H1 (cell line): ENCODE results near the gene FLRT2. TPM values are rescaled to one million over a fixed set of nuclear protein-coding genes. Genes with fewer than 3 reads are reported as not detected.

Experiments
- CTCF ChIA-PET: fragments of 300-600 bp; sonication (Branson Sonifier 250); formaldehyde crosslinking; loops from one replicate; lab custom pipeline; 2021; ENCODE audit not compliant: partially characterized antibody; lab: Charles Lee
- POLR2A ChIA-PET: fragments of 300-600 bp; sonication (Branson Sonifier 250); formaldehyde crosslinking; loops from one replicate; lab custom pipeline; 2021; ENCODE audit warnings: inconsistent platforms; ENCODE audit not compliant: partially characterized antibody; lab: Charles Lee
- DNase-seq, 2 experiments: peaks; one replicate each; pipeline versions ENCODE4 v3.0.0 to v3.0.0-alpha.2; 2010 to 2022; ENCODE audit warnings: low spot score in 2 of 2, low read depth in 1 of 2, mixed read lengths in 1 of 2
- FAIRE-seq: peaks from 2 replicates; lab custom pipeline; 2011; peaks lifted over from hg19 to GRCh38; lab: Jason Lieb, UNC
- H2AFZ ChIP-seq: 2 replicates; pipeline ENCODE4 v1.8.1; 2012; ENCODE audit warnings: low read length, inconsistent platforms
- H2AK5ac ChIP-seq: 2 replicates; pipeline ENCODE4 v1.6.1; 2013; ENCODE audit warnings: low read depth, low read length
- H2BK120ac ChIP-seq: replicated peaks from 2 replicates; pipeline ENCODE3; 2013; ENCODE audit warnings: low read depth, low read length, inconsistent platforms
- H2BK12ac ChIP-seq: 2 replicates; pipeline ENCODE4 v1.6.1; 2013; ENCODE audit warnings: low read depth, low read length
- H2BK15ac ChIP-seq: 2 replicates; pipeline ENCODE4 v1.6.1; 2013; ENCODE audit warnings: low read length
- H2BK20ac ChIP-seq: 2 replicates; pipeline ENCODE4 v1.6.1; 2013; ENCODE audit warnings: low read length
- H2BK5ac ChIP-seq: 2 replicates; pipeline ENCODE4 v1.6.1; 2013; ENCODE audit warnings: low read depth, low read length
- H3K14ac ChIP-seq: 2 replicates; pipeline ENCODE4 v1.6.1; 2013; ENCODE audit warnings: inconsistent platforms; ENCODE audit not compliant: insufficient read length
- H3K18ac ChIP-seq: 2 replicates; pipeline ENCODE4 v1.6.1; 2013; ENCODE audit warnings: low read length; ENCODE audit errors: extremely low read depth
- H3K23ac ChIP-seq: 2 replicates; pipeline ENCODE4 v1.6.1; 2013; ENCODE audit warnings: inconsistent platforms; ENCODE audit not compliant: insufficient read length
- H3K23me2 ChIP-seq: 2 replicates; pipeline ENCODE4 v1.6.1; 2013; ENCODE audit warnings: low read depth, low read length
- H3K27ac ChIP-seq: 2 replicates; pipeline ENCODE4 v1.6.1; 2011; ENCODE audit warnings: low read depth, low read length, inconsistent platforms
- H3K27me3 ChIP-seq, 4 experiments: replicated peaks in 1 of 4; 1 replicate in 1 of 4; 2 replicates in 3 of 4; pipeline versions ENCODE4 v1.6.1 to v1.8.1; 2011 to 2013; ENCODE audit warnings: low read length in 3 of 4, mild to moderate bottlenecking in 3 of 4, inconsistent platforms in 2 of 4, mixed read lengths in 2 of 4, moderate library complexity in 1 of 4; ENCODE audit not compliant: control insufficient read depth in 3 of 4, insufficient read depth in 3 of 4; ENCODE audit errors: extremely low read depth in 1 of 4
- H3K36me3 ChIP-seq, 4 experiments: 2 replicates each; pipeline versions ENCODE4 v1.6.1 to v1.8.1; 2011 to 2013; ENCODE audit warnings: mild to moderate bottlenecking in 4 of 4, low read length in 3 of 4, moderate library complexity in 2 of 4, control low read depth in 1 of 4, inconsistent platforms in 1 of 4; ENCODE audit not compliant: insufficient read depth in 4 of 4, control insufficient read depth in 2 of 4
- H3K4ac ChIP-seq: replicated peaks from 2 replicates; pipeline ENCODE3; 2013; ENCODE audit warnings: low read length, low read depth, mixed read lengths, inconsistent platforms; ENCODE audit not compliant: insufficient read length
- H3K4me1 ChIP-seq, 4 experiments: replicated peaks in 1 of 4; 1 replicate in 1 of 4; 2 replicates in 3 of 4; pipeline versions ENCODE4 v1.6.1 to v1.8.1; 2011 to 2013; ENCODE audit warnings: low read length in 3 of 4, inconsistent platforms in 2 of 4, mixed read lengths in 1 of 4; ENCODE audit not compliant: insufficient read depth in 4 of 4, control insufficient read depth in 3 of 4
- H3K4me2 ChIP-seq, 2 experiments: 2 replicates each; pipeline versions ENCODE4 v1.6.1 to v1.8.1; 2011 to 2013; ENCODE audit warnings: low read depth in 2 of 2, low read length in 2 of 2, control low read depth in 1 of 2, inconsistent platforms in 1 of 2, mild to moderate bottlenecking in 1 of 2; ENCODE audit not compliant: insufficient read depth in 1 of 2
- H3K4me3 ChIP-seq, 4 experiments: fragments of 200-600, 300-600 bp in 1 of 4; sonication (generic), shearing (Covaris generic), sonication (Bioruptor Twin) in 1 of 4; 2 replicates each; pipeline versions ENCODE4 v1.5.1 to v1.8.1; 2011 to 2016; ENCODE audit warnings: low read length in 4 of 4, low read depth in 3 of 4, control low read depth in 2 of 4, inconsistent platforms in 2 of 4, mild to moderate bottlenecking in 2 of 4, mixed read lengths in 1 of 4, moderate library complexity in 1 of 4; ENCODE audit not compliant: insufficient read depth in 2 of 4; ENCODE audit errors: extremely low read depth in 1 of 4
- H3K56ac ChIP-seq: replicated peaks from 2 replicates; pipeline ENCODE3; 2013; ENCODE audit warnings: low read depth, mild to moderate bottlenecking, mixed read lengths, low read length, inconsistent platforms; ENCODE audit not compliant: insufficient read length
- H3K79me1 ChIP-seq: 2 replicates; pipeline ENCODE4 v1.6.1; 2013; ENCODE audit warnings: low read depth, low read length, control low read depth
- H3K79me2 ChIP-seq, 2 experiments: 2 replicates each; pipeline versions ENCODE4 v1.6.1 to v1.8.1; 2012 to 2013; ENCODE audit warnings: low read length in 2 of 2, mild to moderate bottlenecking in 2 of 2, inconsistent platforms in 1 of 2; ENCODE audit not compliant: insufficient read depth in 2 of 2, control insufficient read depth in 1 of 2
- H3K9ac ChIP-seq, 4 experiments: replicated peaks in 1 of 4; 1 replicate in 1 of 4; 2 replicates in 3 of 4; pipeline versions ENCODE4 v1.6.1 to v1.8.1; 2011 to 2013; ENCODE audit warnings: low read depth in 3 of 4, low read length in 3 of 4, control low read depth in 2 of 4, mild to moderate bottlenecking in 2 of 4, moderate library complexity in 2 of 4, inconsistent platforms in 1 of 4; ENCODE audit errors: extremely low read depth in 1 of 4
- H3K9me3 ChIP-seq, 2 experiments: 2 replicates each; pipeline versions ENCODE4 v1.6.1 to v1.8.1; 2012 to 2013; ENCODE audit warnings: mild to moderate bottlenecking in 2 of 2, moderate library complexity in 2 of 2, control low read depth in 1 of 2, inconsistent platforms in 1 of 2, low read depth in 1 of 2, low read length in 1 of 2, mixed read lengths in 1 of 2; ENCODE audit not compliant: insufficient read depth in 2 of 2
- H4K20me1 ChIP-seq, 2 experiments: replicated peaks in 1 of 2; 2 replicates each; pipeline versions ENCODE3 to v1.8.1; 2011 to 2013; ENCODE audit warnings: inconsistent platforms in 2 of 2, low read length in 2 of 2, mild to moderate bottlenecking in 1 of 2; ENCODE audit not compliant: insufficient read depth in 2 of 2, control insufficient read depth in 1 of 2
- H4K5ac ChIP-seq: 2 replicates; pipeline ENCODE4 v1.6.1; 2013; ENCODE audit warnings: low read length, low read depth, mixed read lengths, inconsistent platforms; ENCODE audit not compliant: insufficient read length
- H4K8ac ChIP-seq: 2 replicates; pipeline ENCODE4 v1.8.0; 2013; ENCODE audit warnings: mild to moderate bottlenecking, moderate library complexity, low read length, inconsistent platforms; ENCODE audit not compliant: insufficient read depth; ENCODE audit errors: extremely low read depth
- H4K91ac ChIP-seq: replicated peaks from 2 replicates; pipeline ENCODE3; 2013; ENCODE audit warnings: low read length, mixed read lengths, inconsistent platforms; ENCODE audit not compliant: insufficient read length
- CTBP2 ChIP-seq: IDR thresholded peaks from 2 replicates; pipeline ENCODE4 v1.7.0; 2011; ENCODE audit warnings: borderline replicate concordance, mild to moderate bottlenecking, moderate library complexity, mixed read lengths, low read length; ENCODE audit not compliant: insufficient read depth, insufficient read length
- MAFK ChIP-seq: IDR thresholded peaks from 2 replicates; pipeline ENCODE4 v1.6.1; 2012; ENCODE audit warnings: low read depth, mild to moderate bottlenecking, improper control_type of control experiment, low read length
- NANOG ChIP-seq: IDR thresholded peaks from 2 replicates; pipeline ENCODE4 v1.6.1; 2011; ENCODE audit warnings: low read length, low read depth, mild to moderate bottlenecking, inconsistent platforms; ENCODE audit not compliant: insufficient read depth, poor library complexity, severe bottlenecking
- RBBP5 ChIP-seq: IDR thresholded peaks from 2 replicates; pipeline ENCODE4 v1.7.1; 2012; ENCODE audit warnings: low read depth, mild to moderate bottlenecking, inconsistent platforms, low read length, moderate library complexity, borderline replicate concordance
- SAP30 ChIP-seq: fragments of 300-600 bp; sonication (generic); IDR thresholded peaks from 2 replicates; pipeline ENCODE4 v1.7.1; 2012; ENCODE audit warnings: low read length, moderate library complexity, mild to moderate bottlenecking, inconsistent platforms; ENCODE audit not compliant: insufficient read depth, insufficient replicate concordance
- SIN3A ChIP-seq, 2 experiments: IDR thresholded peaks in 1 of 2; conservative IDR thresholded peaks in 1 of 2; 2 replicates each; pipeline ENCODE4 v1.6.1; 2011 to 2012; ENCODE audit warnings: low read length in 2 of 2, improper control_type of control experiment in 1 of 2, low read depth in 1 of 2, mild to moderate bottlenecking in 1 of 2
- SIRT6 ChIP-seq: IDR thresholded peaks from one replicate; pipeline ENCODE4 v1.7.1; 2012; ENCODE audit warnings: low read length, inconsistent platforms
- SRF ChIP-seq: IDR thresholded peaks from 2 replicates; pipeline ENCODE4 v1.6.1; 2011; ENCODE audit warnings: mild to moderate bottlenecking, low read depth, low read length, moderate library complexity
- SUZ12 ChIP-seq: fragments of 200-600 bp; sonication (generic); IDR thresholded peaks from 2 replicates; pipeline ENCODE4 v1.6.1; 2012; ENCODE audit warnings: mild to moderate bottlenecking, inconsistent platforms, low read length, moderate library complexity, mixed read lengths
- TAF1 ChIP-seq: IDR thresholded peaks from 2 replicates; pipeline ENCODE4 v1.6.1; 2011; ENCODE audit warnings: mild to moderate bottlenecking, low read depth, low read length
- WGBS, 2 experiments: shearing (Covaris generic) in 1 of 2; methylation state at CpG; one replicate each; pipeline versions ENCODE4 v1.1.6 to v1.1.7; 2013 to 2015; ENCODE audit warnings: low lambda C conversion rate in 2 of 2, mixed read lengths in 2 of 2, inconsistent platforms in 1 of 2, low coverage in 1 of 2, missing lambda C conversion rate in 1 of 2; ENCODE audit not compliant: insufficient replicate concordance in 2 of 2, insufficient coverage in 1 of 2, insufficient read length in 1 of 2; ENCODE audit errors: extremely low coverage in 1 of 2, missing lambda C conversion rate in 1 of 2; 5-methylcytosine and 5-hydroxymethylcytosine counted together
- polyA plus RNA-seq, 7 experiments: library from polyadenylated mRNA; depleted of rRNA in 3 of 7; stranded (reverse) in 5 of 7; unstranded in 2 of 7; fragments of >200 nt in 5 of 7; fragments of 200-250 nt in 2 of 7; gene quantifications; 1 replicate in 5 of 7; 2 replicates in 1 of 7; 4 replicates in 1 of 7; pipeline versions ENCODE4 v1.2.1 to v1.2.3, GENCODE V29; 2011 to 2013; ENCODE audit warnings: missing spikeins in 2 of 7, mixed read lengths in 2 of 7
- total RNA-seq: library from RNA; stranded (reverse); fragmentation: NEBNext Ultra II Directional; extraction: Animal tissue kit (Norgen Biotek cat#: 25700); gene quantifications from 2 replicates; pipeline ENCODE4 v1.2.1, GENCODE V29; 2021
- TF ChIP-seq, protein P1 (sequence below): IDR thresholded peaks from 2 replicates; pipeline ENCODE4 v1.6.1; 2011; ENCODE audit warnings: low read length, improper control_type of control experiment

The FLRT2 gene
- total and polyA plus RNA-seq, 2 of the 8 experiments (the other 6 are each of a cell fraction or from before 2014, with no cell fraction given), result 2.4 to 6.9 TPM

DNA sequence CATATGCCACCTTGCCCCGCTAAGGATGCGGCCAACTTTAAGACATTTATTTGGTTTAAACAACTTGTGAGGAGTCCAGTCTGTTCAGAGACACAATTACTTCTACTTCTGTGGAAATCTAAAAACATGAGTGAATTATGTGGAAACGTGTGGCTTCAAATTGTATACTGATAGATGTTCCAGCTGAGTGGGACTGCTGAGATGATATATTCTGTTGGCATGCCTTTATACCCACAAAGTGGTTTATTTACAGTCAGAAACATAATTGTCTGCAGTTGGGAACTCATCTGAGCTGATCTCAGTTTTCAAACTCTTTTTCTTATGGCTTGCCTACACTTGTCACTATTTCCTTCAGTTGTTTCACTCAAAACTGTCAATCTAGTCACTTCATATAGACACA, 67.8 kb downstream of the FLRT2 start:
- Histone ChIP-seq H3K27ac (no peak overlapping the region), H3K79me2 (no peaks in the 10 kb centered on the region), H3K14ac (no peak overlapping the region), H4K5ac (no peak overlapping the region), H2AK5ac (no peak overlapping the region), H3K4me1 (no peaks in the 10 kb centered on the region), H3K4me3 (no peak overlapping the region), H4K20me1 (no peaks in the 10 kb centered on the region), H4K8ac (no peak overlapping the region), H2BK120ac (no peak overlapping the region), H4K91ac (no peak overlapping the region), H3K9ac (no peak overlapping the region), H2BK12ac (no peak overlapping the region), H3K79me1 (no peaks in the 10 kb centered on the region), H3K18ac (no peak overlapping the region), H2BK20ac (no peak overlapping the region), H3K36me3 (no peaks in the 10 kb centered on the region), H3K23me2 (no peaks in the 10 kb centered on the region), H3K4ac (no peak overlapping the region), H3K9me3 (no peaks in the 10 kb centered on the region), H2BK5ac (no peak overlapping the region), H3K23ac (no peak overlapping the region), H3K27me3 (peaks cover 0 to 1% (median 0%) of the 10 kb centered on the region in 4 experiments; a peak in 1 of 7 replicates), H3K4me2 (no peak overlapping the region), H2AFZ (no peak overlapping the region), H2BK15ac (no peak overlapping the region), H3K56ac (no peak overlapping the region)
- no peak for FAIRE-seq
- WGBS, 2 experiments, result 94% methylated on average over 3 of the region's 3 CpGs; no CpG with 5 or more reads in 1 of the 2 experiments
- DNase-seq, result no peak
- TF ChIP-seq RBBP5, result no peak
- no peak for TF ChIP-seq TAF1
- no peak for TF ChIP-seq MAFK
- TF ChIP-seq CTBP2, result no peak
- no peak for TF ChIP-seq SIRT6
- TF ChIP-seq SRF, result no peak
- no peak for TF ChIP-seq NANOG
- TF ChIP-seq SAP30, result no peak
- TF ChIP-seq SIN3A (conservative IDR thresholded peaks at IDR 0.05 in 1 of 2, IDR thresholded peaks at IDR 0.05 in 1 of 2; ENCODE audit: low read depth in 1 of 2, low read length in 2 of 2), result no peak
- no peak for TF ChIP-seq SUZ12
- TF ChIP-seq, protein P1, sequence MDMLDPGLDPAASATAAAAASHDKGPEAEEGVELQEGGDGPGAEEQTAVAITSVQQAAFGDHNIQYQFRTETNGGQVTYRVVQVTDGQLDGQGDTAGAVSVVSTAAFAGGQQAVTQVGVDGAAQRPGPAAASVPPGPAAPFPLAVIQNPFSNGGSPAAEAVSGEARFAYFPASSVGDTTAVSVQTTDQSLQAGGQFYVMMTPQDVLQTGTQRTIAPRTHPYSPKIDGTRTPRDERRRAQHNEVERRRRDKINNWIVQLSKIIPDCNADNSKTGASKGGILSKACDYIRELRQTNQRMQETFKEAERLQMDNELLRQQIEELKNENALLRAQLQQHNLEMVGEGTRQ, result no peak
- ChIA-PET CTCF (interaction anchor here (0.9 to 3.0 kb wide), 4 partner anchors 9 to 21 kb away, joined by 3 to 15 read pairs (median 4); no protein-coding TSS in a partner anchor), POLR2A (no interaction called here)
